Natural killer cell (primary cell): ENCODE measurements around the gene CPT2. TPM values are rescaled to one million over a fixed set of nuclear protein-coding genes. Genes with fewer than 3 reads are reported as not detected.

ENCODE experiments used
- ATAC-seq, 3 donors: fragments of 150-1000 bp in 2 of 3; fragments of 200-7000 bp in 1 of 3; cut with Tn5 transposase; 1 replicate in 1 of 3; 2 replicates in 2 of 3; pipeline ENCODE4 v1.10.0; 2021; ENCODE audit warnings: mild to moderate bottlenecking in 2 of 3, moderate library complexity in 2 of 3
- DNase-seq, 2 donors: peaks; one replicate each; pipeline versions ENCODE4 v3.0.0 to v3.0.0-alpha.2; 2013 to 2021; ENCODE audit warnings: mixed read lengths in 1 of 2
- H3K27ac ChIP-seq: one replicate; pipeline ENCODE4 v1.5.1; 2013; ENCODE audit warnings: mild to moderate bottlenecking, low read length
- H3K27me3 ChIP-seq: one replicate; pipeline ENCODE4 v1.6.1; 2013; ENCODE audit warnings: low read length; ENCODE audit not compliant: control insufficient read depth, insufficient read depth
- H3K36me3 ChIP-seq: one replicate; pipeline ENCODE4 v1.6.1; 2013; ENCODE audit warnings: low read length; ENCODE audit not compliant: control insufficient read depth, insufficient read depth
- H3K4me1 ChIP-seq: one replicate; pipeline ENCODE4 v1.6.1; 2013; ENCODE audit warnings: low read length; ENCODE audit not compliant: control insufficient read depth, insufficient read depth
- H3K4me3 ChIP-seq: one replicate; pipeline ENCODE4 v1.5.1; 2013; ENCODE audit warnings: low read length
- H3K9me3 ChIP-seq: one replicate; pipeline ENCODE4 v1.6.1; 2013; ENCODE audit warnings: low read length; ENCODE audit not compliant: control insufficient read depth, insufficient read depth
- H3K27ac Mint-ChIP-seq, 2 donors: one replicate each; pipeline ENCODE4 v1.8.0; 2022; ENCODE audit warnings: mild to moderate bottlenecking in 2 of 2, mixed read lengths in 2 of 2, moderate library complexity in 1 of 2
- H3K27me3 Mint-ChIP-seq, 2 donors: one replicate each; pipeline ENCODE4 v1.8.0; 2022; ENCODE audit warnings: low read depth in 2 of 2, mixed read lengths in 2 of 2
- H3K36me3 Mint-ChIP-seq: one replicate; pipeline ENCODE4 v1.8.0; 2022; ENCODE audit warnings: mixed read lengths
- H3K4me1 Mint-ChIP-seq, 2 donors: one replicate each; pipeline ENCODE4 v1.8.0; 2022; ENCODE audit warnings: mixed read lengths in 2 of 2
- H3K4me3 Mint-ChIP-seq: one replicate; pipeline ENCODE4 v1.8.0; 2022; ENCODE audit warnings: mild to moderate bottlenecking, moderate library complexity, mixed read lengths
- H3K9me3 Mint-ChIP-seq, 2 donors: one replicate each; pipeline ENCODE4 v1.8.0; 2022; ENCODE audit warnings: mixed read lengths in 2 of 2
- CTCF ChIP-seq: fragments of 200-600 bp; IDR thresholded peaks from one replicate; pipeline ENCODE4 v1.8.0; 2022; ENCODE audit warnings: antibody characterized with exemption
- WGBS: methylation state at CpG from one replicate; pipeline ENCODE4 v1.1.7; 2013; ENCODE audit warnings: missing lambda C conversion rate; ENCODE audit not compliant: insufficient coverage; 5-methylcytosine and 5-hydroxymethylcytosine counted together
- intact Hi-C: fragments of 100-400 bp; cut with micrococcal nuclease; formaldehyde crosslinking; loops from one replicate; pipeline ENCODE4 v1.14.2; 2022
- total RNA-seq, 4 donors: library from RNA; stranded (reverse); fragments of 120-200 nt in 1 of 4; gene quantifications; one replicate each; pipeline versions ENCODE4 v1.2.3 to v1.2.4, GENCODE V29; 2013 to 2022

CPT2 gene
- total RNA-seq, 3 donors from 2014 or later (not counting 1 experiment from before 2014, with no cell fraction given) = 7.6 to 11.8 (median 9.0) TPM

GRCh38 chr1:53206735-53207379, 10.2 kb downstream of the CPT2 start:
- Mint-ChIP-seq H3K27ac (no peak overlapping the region), H3K9me3 (peaks cover 2% of the 10 kb centered on the region in 2 donors)
- DNase-seq = no peak

GRCh38 chr1:53207726-53208125, 11.1 kb downstream of the CPT2 start:
- ATAC-seq (no peak), DNase-seq (no peak)
- TF ChIP-seq CTCF = no peak
- H3K36me3 Mint-ChIP-seq = peaks cover 48% of the 10 kb centered on the region
- no peak overlapping the region for H3K27ac ChIP-seq
- no peaks in the 10 kb centered on the region for H3K4me1 ChIP-seq
- H3K4me3 ChIP-seq = no peak overlapping the region
- peaks cover 2% of the 10 kb centered on the region in 2 donors for H3K9me3 Mint-ChIP-seq
- peaks cover 11% of the 10 kb centered on the region for H3K9me3 ChIP-seq
- H3K4me3 Mint-ChIP-seq = no peak overlapping the region
- peaks cover 66% of the 10 kb centered on the region for H3K36me3 ChIP-seq
- peaks cover 0 to 2% of the 10 kb centered on the region in 2 donors for H3K4me1 Mint-ChIP-seq
- no peaks in the 10 kb centered on the region for H3K27me3 ChIP-seq
- WGBS = 100% methylated on average over 1 of the region's 1 CpG
- no peaks in the 10 kb centered on the region for H3K27me3 Mint-ChIP-seq
- intact Hi-C loops = no loop called here
- H3K27ac Mint-ChIP-seq = no peak overlapping the region

More at GRCh38 chr1:53206735-53207379, 10.2 kb downstream of the CPT2 start:
- intact Hi-C loops = no loop called here
- Histone ChIP-seq H3K4me3 (no peak overlapping the region), H3K36me3 (peaks cover 70% of the 10 kb centered on the region), H3K27me3 (no peaks in the 10 kb centered on the region), H3K9me3 (peaks cover 11% of the 10 kb centered on the region), H3K27ac (no peak overlapping the region), H3K4me1 (no peaks in the 10 kb centered on the region)
- 100% methylated on average over 1 of the region's 1 CpG for WGBS
- TF ChIP-seq CTCF = no peak
- H3K4me1 Mint-ChIP-seq = peaks cover 0 to 5% of the 10 kb centered on the region in 2 donors
- no peaks in the 10 kb centered on the region for H3K27me3 Mint-ChIP-seq
- peaks cover 57% of the 10 kb centered on the region for H3K36me3 Mint-ChIP-seq
- no peak for ATAC-seq
- no peak overlapping the region for H3K4me3 Mint-ChIP-seq

- intact Hi-C loops = no loop called here
- WGBS = 98% methylated on average over 7 of the region's 7 CpGs
- Mint-ChIP-seq H3K27ac (no peak overlapping the region), H3K9me3 (peaks cover 2% of the 10 kb centered on the region in 2 donors), H3K27me3 (no peaks in the 10 kb centered on the region), H3K36me3 (peaks cover 22% of the 10 kb centered on the region), H3K4me1 (no peaks in the 10 kb centered on the region), H3K4me3 (no peak overlapping the region)
- Histone ChIP-seq H3K27me3 (no peaks in the 10 kb centered on the region), H3K4me3 (no peak overlapping the region), H3K36me3 (peaks cover 62% of the 10 kb centered on the region), H3K27ac (no peak overlapping the region), H3K9me3 (peaks cover 11% of the 10 kb centered on the region), H3K4me1 (no peaks in the 10 kb centered on the region)
- DNase-seq (no peak), ATAC-seq (no peak)
- no peak for TF ChIP-seq CTCF
Observed at GRCh38 chr1:53210352-53210751, 13.7 kb downstream of the CPT2 start.

- Histone ChIP-seq H3K4me3 (no peak overlapping the region), H3K9me3 (peaks cover 7% of the 10 kb centered on the region), H3K4me1 (no peaks in the 10 kb centered on the region), H3K36me3 (peaks cover 63% of the 10 kb centered on the region), H3K27me3 (no peaks in the 10 kb centered on the region), H3K27ac (no peak overlapping the region)
- Mint-ChIP-seq H3K4me1 (no peaks in the 10 kb centered on the region), H3K36me3 (peaks cover 21% of the 10 kb centered on the region), H3K4me3 (no peak overlapping the region), H3K27me3 (no peaks in the 10 kb centered on the region), H3K9me3 (peaks cover 2% of the 10 kb centered on the region in 2 donors), H3K27ac (no peak overlapping the region)
- no peak for ATAC-seq
- no peak for TF ChIP-seq CTCF
- no peak for DNase-seq
- over 99% methylated on average over 11 of the region's 11 CpGs for WGBS
- intact Hi-C loops = no loop called here
Observed at GRCh38 chr1:53210954-53211353, 14.3 kb downstream of the CPT2 start.
